ENCODE results near the gene CDH6. TPM values are rescaled to one million over a fixed set of nuclear protein-coding genes. Genes with fewer than 3 reads are reported as not detected.

Gene CDH6
- total and polyA plus RNA-seq, 2 donors (not counting 3 experiments of a cell fraction or from before 2014, with no cell fraction given), result 0.06 TPM; not detected in 1

GRCh38 chr5:31148959-31149475, 44.5 kb upstream of the CDH6 start:
- FAIRE-seq (no peak), DNase-seq (ENCODE audit: low read depth, low spot score) (no peak)
- Histone ChIP-seq H2AFZ (ENCODE audit: low read depth, low read length) (no peak overlapping the region), H3K4me1 (ENCODE audit: control insufficient read depth, extremely low read depth, insufficient read depth, low read length) (no peaks in the 10 kb centered on the region), H3K36me3 (ENCODE audit: control insufficient read depth in 2 of 2, extremely low read depth in 1 of 2, insufficient read depth in 2 of 2, low read length in 2 of 2) (no peaks in the 10 kb centered on the region), H3K4me3 (replicated peaks in 1 of 3; ENCODE audit: insufficient read depth in 1 of 3, low read depth in 1 of 3, low read length in 3 of 3) (no peak overlapping the region), H3K27ac (ENCODE audit: insufficient read depth, low read depth, low read length) (no peak overlapping the region), H3K4me2 (ENCODE audit: insufficient read depth, low read length) (no peak overlapping the region), H3K9ac (replicated peaks; ENCODE audit: extremely low read depth, insufficient read depth, low read length) (no peak overlapping the region), H3K79me2 (ENCODE audit: control insufficient read depth, insufficient read depth, low read length) (no peaks in the 10 kb centered on the region), H4K20me1 (replicated peaks; ENCODE audit: control insufficient read depth, extremely low read depth, insufficient read depth, low read length) (no peaks in the 10 kb centered on the region), H3K27me3 (ENCODE audit: control insufficient read depth in 2 of 2, insufficient read depth in 2 of 2, low read length in 2 of 2) (no peaks in the 10 kb centered on the region), H3K9me3 (replicated peaks; ENCODE audit: control insufficient read depth, insufficient read depth, low read length) (peaks cover 2% of the 10 kb centered on the region), H3K9me1 (replicated peaks; ENCODE audit: control insufficient read depth, extremely low read depth, insufficient read depth, low read length) (no peaks in the 10 kb centered on the region)
- dilution Hi-C loops (cut with MboI; ENCODE audit: extremely low pct_ligation_motif_present, low sequenced_read_pairs) (no loop called here), intact Hi-C loops (cut with micrococcal nuclease) (no loop called here)
- ChIA-PET POLR2A (no interaction called here), CTCF (no interaction called here)
- BruUV-seq (replicated peaks), result no TSS peak
- TF ChIP-seq POLR2AphosphoS5 (IDR thresholded peaks at IDR 0.05; ENCODE audit: insufficient read depth, low read depth, low read length) (no peak), MYC (IDR thresholded peaks at IDR 0.05; ENCODE audit: low read depth, low read length) (no peak), EZH2 (IDR thresholded peaks at IDR 0.05; ENCODE audit: borderline replicate concordance, low read depth, low read length, severe bottlenecking) (no peak), CTCF (IDR thresholded peaks at IDR 0.05; ENCODE audit: extremely low read depth in 1 of 2, insufficient read depth in 1 of 2, low read depth in 1 of 2, low read length in 2 of 2) (no peak), FOS (IDR thresholded peaks at IDR 0.05; ENCODE audit: borderline replicate concordance, insufficient read depth, low read length) (no peak), GATA2 (IDR thresholded peaks at IDR 0.05; ENCODE audit: insufficient read depth, insufficient read length, low read depth, low read length) (no peak), JUN (IDR thresholded peaks at IDR 0.05; ENCODE audit: borderline replicate concordance, insufficient read depth, insufficient read length, low read depth) (no peak), POLR2A (IDR thresholded peaks at IDR 0.05; ENCODE audit: low read depth, low read length) (no peak)
- TF ChIP-seq, protein P1, sequence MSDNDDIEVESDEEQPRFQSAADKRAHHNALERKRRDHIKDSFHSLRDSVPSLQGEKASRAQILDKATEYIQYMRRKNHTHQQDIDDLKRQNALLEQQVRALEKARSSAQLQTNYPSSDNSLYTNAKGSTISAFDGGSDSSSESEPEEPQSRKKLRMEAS (IDR thresholded peaks at IDR 0.05; ENCODE audit: insufficient read depth, insufficient read length), result no peak
